ENCODE measurements around the gene KMT2E.

KMT2E gene

DNA sequence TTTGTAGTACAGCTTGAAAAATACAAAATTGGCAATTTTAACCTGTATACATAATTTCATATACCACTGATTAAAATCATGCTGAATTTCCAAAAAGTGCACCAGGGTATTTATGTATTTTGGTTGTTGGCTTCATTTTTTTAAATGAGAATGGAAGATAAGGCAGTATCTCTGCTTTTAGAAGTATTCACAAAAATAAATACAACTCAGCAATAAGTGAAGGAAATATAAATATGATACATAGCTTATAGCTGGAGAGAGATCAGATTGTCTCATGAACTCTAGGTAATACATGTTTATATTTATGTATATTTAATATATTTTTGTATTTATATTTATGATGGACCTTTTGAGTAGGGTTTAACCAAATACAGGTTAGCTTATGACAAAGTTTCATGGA lies 81.0 kb downstream of the KMT2E start:
- TF ChIP-seq ZNF70 (CRISPR knock-in tag; IDR thresholded peaks at IDR 0.05), result no peak
- TF ChIP-seq, protein P1, sequence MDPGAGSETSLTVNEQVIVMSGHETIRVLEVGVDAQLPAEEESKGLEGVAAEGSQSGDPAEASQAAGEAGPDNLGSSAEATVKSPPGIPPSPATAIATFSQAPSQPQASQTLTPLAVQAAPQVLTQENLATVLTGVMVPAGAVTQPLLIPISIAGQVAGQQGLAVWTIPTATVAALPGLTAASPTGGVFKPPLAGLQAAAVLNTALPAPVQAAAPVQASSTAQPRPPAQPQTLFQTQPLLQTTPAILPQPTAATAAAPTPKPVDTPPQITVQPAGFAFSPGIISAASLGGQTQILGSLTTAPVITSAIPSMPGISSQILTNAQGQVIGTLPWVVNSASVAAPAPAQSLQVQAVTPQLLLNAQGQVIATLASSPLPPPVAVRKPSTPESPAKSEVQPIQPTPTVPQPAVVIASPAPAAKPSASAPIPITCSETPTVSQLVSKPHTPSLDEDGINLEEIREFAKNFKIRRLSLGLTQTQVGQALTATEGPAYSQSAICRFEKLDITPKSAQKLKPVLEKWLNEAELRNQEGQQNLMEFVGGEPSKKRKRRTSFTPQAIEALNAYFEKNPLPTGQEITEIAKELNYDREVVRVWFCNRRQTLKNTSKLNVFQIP (CRISPR knock-in tag; IDR thresholded peaks at IDR 0.05; ENCODE audit: borderline replicate concordance, low read depth), result no peak
- no peak for TF ChIP-seq OSR1 (CRISPR knock-in tag; IDR thresholded peaks at IDR 0.05)
- TF ChIP-seq, protein P2, sequence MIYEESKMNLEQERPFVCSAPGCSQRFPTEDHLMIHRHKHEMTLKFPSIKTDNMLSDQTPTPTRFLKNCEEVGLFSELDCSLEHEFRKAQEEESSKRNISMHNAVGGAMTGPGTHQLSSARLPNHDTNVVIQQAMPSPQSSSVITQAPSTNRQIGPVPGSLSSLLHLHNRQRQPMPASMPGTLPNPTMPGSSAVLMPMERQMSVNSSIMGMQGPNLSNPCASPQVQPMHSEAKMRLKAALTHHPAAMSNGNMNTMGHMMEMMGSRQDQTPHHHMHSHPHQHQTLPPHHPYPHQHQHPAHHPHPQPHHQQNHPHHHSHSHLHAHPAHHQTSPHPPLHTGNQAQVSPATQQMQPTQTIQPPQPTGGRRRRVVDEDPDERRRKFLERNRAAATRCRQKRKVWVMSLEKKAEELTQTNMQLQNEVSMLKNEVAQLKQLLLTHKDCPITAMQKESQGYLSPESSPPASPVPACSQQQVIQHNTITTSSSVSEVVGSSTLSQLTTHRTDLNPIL (CRISPR knock-in tag; IDR thresholded peaks at IDR 0.05; ENCODE audit: low read depth), result no peak
- TF ChIP-seq ZNF565 (CRISPR knock-in tag; conservative IDR thresholded peaks at IDR 0.05; ENCODE audit: low read depth), result no peak
- TF ChIP-seq, protein P3, sequence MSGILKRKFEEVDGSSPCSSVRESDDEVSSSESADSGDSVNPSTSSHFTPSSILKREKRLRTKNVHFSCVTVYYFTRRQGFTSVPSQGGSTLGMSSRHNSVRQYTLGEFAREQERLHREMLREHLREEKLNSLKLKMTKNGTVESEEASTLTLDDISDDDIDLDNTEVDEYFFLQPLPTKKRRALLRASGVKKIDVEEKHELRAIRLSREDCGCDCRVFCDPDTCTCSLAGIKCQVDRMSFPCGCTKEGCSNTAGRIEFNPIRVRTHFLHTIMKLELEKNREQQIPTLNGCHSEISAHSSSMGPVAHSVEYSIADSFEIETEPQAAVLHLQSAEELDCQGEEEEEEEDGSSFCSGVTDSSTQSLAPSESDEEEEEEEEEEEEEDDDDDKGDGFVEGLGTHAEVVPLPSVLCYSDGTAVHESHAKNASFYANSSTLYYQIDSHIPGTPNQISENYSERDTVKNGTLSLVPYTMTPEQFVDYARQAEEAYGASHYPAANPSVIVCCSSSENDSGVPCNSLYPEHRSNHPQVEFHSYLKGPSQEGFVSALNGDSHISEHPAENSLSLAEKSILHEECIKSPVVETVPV (CRISPR knock-in tag; IDR thresholded peaks at IDR 0.05), result no peak
- TF ChIP-seq ZFP30 (CRISPR knock-in tag; IDR thresholded peaks at IDR 0.05), result no peak
- TF ChIP-seq PPARA (CRISPR knock-in tag; IDR thresholded peaks at IDR 0.05; ENCODE audit: borderline replicate concordance), result no peak
- TF ChIP-seq BACH2 (CRISPR knock-in tag; IDR thresholded peaks at IDR 0.05; ENCODE audit: borderline replicate concordance), result no peak
- no peak for TF ChIP-seq ZFP3 (CRISPR knock-in tag; IDR thresholded peaks at IDR 0.05)
- no peak for TF ChIP-seq ISL1 (CRISPR knock-in tag; IDR thresholded peaks at IDR 0.05)
- ATAC-seq, result no peak

DNA sequence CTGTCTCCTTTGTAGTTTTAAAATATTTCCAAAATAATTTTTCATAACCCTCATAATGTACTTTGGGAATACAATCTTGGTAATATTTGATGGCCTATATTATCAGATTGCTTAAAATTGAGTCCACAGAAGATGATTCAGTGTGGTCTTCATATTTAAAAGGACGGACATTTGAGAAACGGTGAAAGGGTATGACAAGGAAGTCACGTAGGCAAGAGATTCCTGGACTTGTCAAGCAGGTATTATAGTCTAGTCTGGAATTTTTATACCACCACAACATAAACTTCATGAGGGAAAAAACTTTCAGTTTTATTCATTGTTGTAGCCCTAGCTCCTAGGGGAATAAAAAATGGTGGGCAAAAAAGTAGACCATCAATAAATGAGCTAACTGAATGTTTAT lies 82.3 kb downstream of the KMT2E start:
- ATAC-seq, result no peak
- TF ChIP-seq ARNTL (CRISPR knock-in tag; IDR thresholded peaks at IDR 0.05; ENCODE audit: borderline replicate concordance, low read depth), result no peak
- TF ChIP-seq ZFP3 (CRISPR knock-in tag; IDR thresholded peaks at IDR 0.05), result no peak
- no peak for TF ChIP-seq TCF4 (CRISPR knock-in tag; IDR thresholded peaks at IDR 0.05; ENCODE audit: borderline replicate concordance)
- TF ChIP-seq OSR1 (CRISPR knock-in tag; IDR thresholded peaks at IDR 0.05), result no peak
- TF ChIP-seq GLIS3 (CRISPR knock-in tag; IDR thresholded peaks at IDR 0.05), result no peak
- no peak for TF ChIP-seq ZNF565 (CRISPR knock-in tag; conservative IDR thresholded peaks at IDR 0.05; ENCODE audit: low read depth)
- TF ChIP-seq, protein P1 (CRISPR knock-in tag; IDR thresholded peaks at IDR 0.05; ENCODE audit: borderline replicate concordance, low read depth), result no peak
- no peak for TF ChIP-seq BACH2 (CRISPR knock-in tag; IDR thresholded peaks at IDR 0.05; ENCODE audit: borderline replicate concordance)
- no peak for TF ChIP-seq ISL1 (CRISPR knock-in tag; IDR thresholded peaks at IDR 0.05)
- no peak for TF ChIP-seq PPARA (CRISPR knock-in tag; IDR thresholded peaks at IDR 0.05; ENCODE audit: borderline replicate concordance)
- no peak for TF ChIP-seq TOX (CRISPR knock-in tag; IDR thresholded peaks at IDR 0.05; ENCODE audit: borderline replicate concordance)
- no peak for TF ChIP-seq ZNF70 (CRISPR knock-in tag; IDR thresholded peaks at IDR 0.05)
- TF ChIP-seq, protein P3 (CRISPR knock-in tag; IDR thresholded peaks at IDR 0.05), result no peak
- no peak for TF ChIP-seq ZC3H10 (CRISPR knock-in tag; IDR thresholded peaks at IDR 0.05)
- TF ChIP-seq, protein P4, sequence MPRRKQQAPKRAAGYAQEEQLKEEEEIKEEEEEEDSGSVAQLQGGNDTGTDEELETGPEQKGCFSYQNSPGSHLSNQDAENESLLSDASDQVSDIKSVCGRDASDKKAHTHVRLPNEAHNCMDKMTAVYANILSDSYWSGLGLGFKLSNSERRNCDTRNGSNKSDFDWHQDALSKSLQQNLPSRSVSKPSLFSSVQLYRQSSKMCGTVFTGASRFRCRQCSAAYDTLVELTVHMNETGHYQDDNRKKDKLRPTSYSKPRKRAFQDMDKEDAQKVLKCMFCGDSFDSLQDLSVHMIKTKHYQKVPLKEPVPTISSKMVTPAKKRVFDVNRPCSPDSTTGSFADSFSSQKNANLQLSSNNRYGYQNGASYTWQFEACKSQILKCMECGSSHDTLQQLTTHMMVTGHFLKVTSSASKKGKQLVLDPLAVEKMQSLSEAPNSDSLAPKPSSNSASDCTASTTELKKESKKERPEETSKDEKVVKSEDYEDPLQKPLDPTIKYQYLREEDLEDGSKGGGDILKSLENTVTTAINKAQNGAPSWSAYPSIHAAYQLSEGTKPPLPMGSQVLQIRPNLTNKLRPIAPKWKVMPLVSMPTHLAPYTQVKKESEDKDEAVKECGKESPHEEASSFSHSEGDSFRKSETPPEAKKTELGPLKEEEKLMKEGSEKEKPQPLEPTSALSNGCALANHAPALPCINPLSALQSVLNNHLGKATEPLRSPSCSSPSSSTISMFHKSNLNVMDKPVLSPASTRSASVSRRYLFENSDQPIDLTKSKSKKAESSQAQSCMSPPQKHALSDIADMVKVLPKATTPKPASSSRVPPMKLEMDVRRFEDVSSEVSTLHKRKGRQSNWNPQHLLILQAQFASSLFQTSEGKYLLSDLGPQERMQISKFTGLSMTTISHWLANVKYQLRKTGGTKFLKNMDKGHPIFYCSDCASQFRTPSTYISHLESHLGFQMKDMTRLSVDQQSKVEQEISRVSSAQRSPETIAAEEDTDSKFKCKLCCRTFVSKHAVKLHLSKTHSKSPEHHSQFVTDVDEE (CRISPR knock-in tag; IDR thresholded peaks at IDR 0.05), result no peak
- TF ChIP-seq CSDC2 (CRISPR knock-in tag; IDR thresholded peaks at IDR 0.05), result no peak

DNA sequence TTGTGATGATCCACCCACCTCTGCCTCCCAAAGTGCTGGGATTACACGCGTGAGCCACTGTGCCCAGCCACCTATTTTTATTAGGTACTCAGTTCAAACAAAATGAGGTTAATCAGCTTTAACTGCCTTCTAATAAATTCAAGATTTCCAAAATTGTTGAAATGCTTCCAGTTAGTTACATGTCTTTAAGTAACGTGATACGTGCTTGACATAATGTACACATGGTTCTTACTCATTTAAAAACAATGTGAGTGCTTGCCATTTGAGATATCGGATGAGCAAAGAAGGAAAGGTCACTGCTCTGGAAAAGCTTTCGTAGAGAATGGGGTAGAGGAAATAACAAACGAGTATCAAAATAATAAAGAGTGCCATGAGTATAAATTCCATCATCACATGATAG lies 83.6 kb downstream of the KMT2E start:
- TF ChIP-seq ZNF565 (CRISPR knock-in tag; conservative IDR thresholded peaks at IDR 0.05; ENCODE audit: low read depth) (no peak), ISL1 (CRISPR knock-in tag; IDR thresholded peaks at IDR 0.05) (peak; percentile 49; the same call in 1 of the 2 replicates)
- ATAC-seq, result peak; percentile 92

All from SK-N-SH treated with all-trans-retinoic acid at 6 μM for 48 hours (cell line).